22Rv1 (cell line): ENCODE results near the gene MIPEP.

Experiments used
- H3K27ac ChIP-seq: fragments of 450-650 bp; 2 replicates; pipeline ENCODE4 v1.5.1; 2017
- CTCF ChIP-seq: fragments of 450-650 bp; IDR thresholded peaks from 2 replicates; pipeline ENCODE4 v1.5.1; 2017; ENCODE audit warnings: mild to moderate bottlenecking
- ZFX ChIP-seq: fragments of 450-650 bp; IDR thresholded peaks from 2 replicates; pipeline ENCODE4 v1.6.1; 2017; ENCODE audit warnings: antibody characterized with exemption, borderline replicate concordance

MIPEP gene

GRCh38 chr13:23858546-23858945 is 30.7 kb downstream of the MIPEP start:
- TF ChIP-seq CTCF: no peak
- no peak for TF ChIP-seq ZFX
- H3K27ac ChIP-seq: no peak overlapping the region

GRCh38 chr13:23856008-23856750 is 33.0 kb downstream of the MIPEP start:
- TF ChIP-seq ZFX (no peak), CTCF (no peak)
- no peak overlapping the region for H3K27ac ChIP-seq

- TF ChIP-seq ZFX: no peak
- TF ChIP-seq CTCF: no peak
- H3K27ac ChIP-seq: no peak overlapping the region
These were observed 33.8 kb downstream of the MIPEP start for GRCh38 chr13:23855360-23855759.

GRCh38 chr13:23852351-23852750 is 36.8 kb downstream of the MIPEP start:
- TF ChIP-seq ZFX (no peak), CTCF (no peak)
- no peak overlapping the region for H3K27ac ChIP-seq

- TF ChIP-seq ZFX (no peak), CTCF (no peak)
These were observed 38.1 kb downstream of the MIPEP start for GRCh38 chr13:23851106-23851505.

GRCh38 chr13:23850134-23850533 is 39.1 kb downstream of the MIPEP start:
- H3K27ac ChIP-seq: no peak overlapping the region

More at GRCh38 chr13:23851106-23851505, 38.1 kb downstream of the MIPEP start:
- no peak overlapping the region for H3K27ac ChIP-seq

More at GRCh38 chr13:23850134-23850533, 39.1 kb downstream of the MIPEP start:
- TF ChIP-seq CTCF: no peak
- TF ChIP-seq ZFX: no peak
